ENCODE data around the gene MST1. TPM values are rescaled to one million over a fixed set of nuclear protein-coding genes. Genes with fewer than 3 reads are reported as not detected.

Gene MST1
- polyA plus RNA-seq, 4 donors, result 157 to 488 (median 335) TPM

GRCh38 chr3:49683162-49683561, 6.1 kb downstream of the MST1 start:
- no peak overlapping the region for H3K27ac ChIP-seq (ENCODE audit: low read depth in 1 of 3, low read length in 2 of 3)
- peaks cover 6 to 73% (median 23%) of the 10 kb centered on the region in 3 donors for H3K36me3 ChIP-seq (ENCODE audit: control insufficient read depth in 3 of 3, insufficient read depth in 2 of 3, low read depth in 1 of 3, low read length in 3 of 3)
- H3K9me3 ChIP-seq (ENCODE audit: control insufficient read depth in 2 of 2, insufficient read depth in 1 of 2, low read depth in 1 of 2, low read length in 1 of 2), result no peaks in the 10 kb centered on the region
- no peak overlapping the region for H3K4me3 ChIP-seq (ENCODE audit: low read depth in 1 of 3, low read length in 3 of 3)
- no peaks in the 10 kb centered on the region for H3K27me3 ChIP-seq (ENCODE audit: control insufficient read depth in 3 of 3, insufficient read depth in 3 of 3, low read length in 3 of 3)
- DNase-seq (no peak), FAIRE-seq (no peak)
- 87 to 99% (median 93%) methylated on average over 6 of the region's 6 CpGs for WGBS, 3 donors
- peaks cover 0 to 10% (median 0%) of the 10 kb centered on the region in 3 donors for H3K4me1 ChIP-seq (ENCODE audit: control insufficient read depth in 3 of 3, insufficient read depth in 2 of 3, low read depth in 1 of 3, low read length in 2 of 3)

- WGBS, 3 donors, result 89 to 90% (median 89%) methylated on average over 4 of the region's 4 CpGs
- Histone ChIP-seq H3K36me3 (ENCODE audit: control insufficient read depth in 3 of 3, insufficient read depth in 2 of 3, low read depth in 1 of 3, low read length in 3 of 3) (peaks cover 6 to 88% (median 33%) of the 10 kb centered on the region in 3 donors), H3K4me1 (ENCODE audit: control insufficient read depth in 3 of 3, insufficient read depth in 2 of 3, low read depth in 1 of 3, low read length in 2 of 3) (no peaks in the 10 kb centered on the region), H3K27me3 (ENCODE audit: control insufficient read depth in 3 of 3, insufficient read depth in 3 of 3, low read length in 3 of 3) (no peaks in the 10 kb centered on the region), H3K27ac (ENCODE audit: low read depth in 1 of 3, low read length in 2 of 3) (no peak overlapping the region), H3K4me3 (ENCODE audit: low read depth in 1 of 3, low read length in 3 of 3) (no peak overlapping the region), H3K9me3 (ENCODE audit: control insufficient read depth in 2 of 2, insufficient read depth in 1 of 2, low read depth in 1 of 2, low read length in 1 of 2) (no peaks in the 10 kb centered on the region)
- DNase-seq, result no peak
- no peak for FAIRE-seq
Measured at GRCh38 chr3:49681543-49681942, 7.7 kb downstream of the MST1 start.

- no peak for FAIRE-seq
Measured at GRCh38 chr3:49681232-49681522, 8.1 kb downstream of the MST1 start.

GRCh38 chr3:49680493-49681231, 8.6 kb downstream of the MST1 start:
- H3K9me3 ChIP-seq (ENCODE audit: control insufficient read depth in 2 of 2, insufficient read depth in 1 of 2, low read depth in 1 of 2, low read length in 1 of 2), result no peaks in the 10 kb centered on the region
- no peaks in the 10 kb centered on the region for H3K4me1 ChIP-seq (ENCODE audit: control insufficient read depth in 3 of 3, insufficient read depth in 2 of 3, low read depth in 1 of 3, low read length in 2 of 3)
- no peak overlapping the region for H3K27ac ChIP-seq (ENCODE audit: low read depth in 1 of 3, low read length in 2 of 3)
- no peak for DNase-seq
- 84 to 94% (median 92%) methylated on average over 7 of the region's 7 CpGs for WGBS, 3 donors
- FAIRE-seq, result no peak
- no peaks in the 10 kb centered on the region for H3K27me3 ChIP-seq (ENCODE audit: control insufficient read depth in 3 of 3, insufficient read depth in 3 of 3, low read length in 3 of 3)
- no peak overlapping the region for H3K4me3 ChIP-seq (ENCODE audit: low read depth in 1 of 3, low read length in 3 of 3)
- H3K36me3 ChIP-seq (ENCODE audit: control insufficient read depth in 3 of 3, insufficient read depth in 2 of 3, low read depth in 1 of 3, low read length in 3 of 3), result peaks cover 6 to 97% (median 34%) of the 10 kb centered on the region in 3 donors

More at GRCh38 chr3:49681232-49681522, 8.1 kb downstream of the MST1 start:
- H3K27me3 ChIP-seq (ENCODE audit: control insufficient read depth in 3 of 3, insufficient read depth in 3 of 3, low read length in 3 of 3), result no peaks in the 10 kb centered on the region
- no peak for DNase-seq
- no peaks in the 10 kb centered on the region for H3K9me3 ChIP-seq (ENCODE audit: control insufficient read depth in 2 of 2, insufficient read depth in 1 of 2, low read depth in 1 of 2, low read length in 1 of 2)
- no peak overlapping the region for H3K4me3 ChIP-seq (ENCODE audit: low read depth in 1 of 3, low read length in 3 of 3)
- peaks cover 6 to 92% (median 34%) of the 10 kb centered on the region in 3 donors for H3K36me3 ChIP-seq (ENCODE audit: control insufficient read depth in 3 of 3, insufficient read depth in 2 of 3, low read depth in 1 of 3, low read length in 3 of 3)
- WGBS, 3 donors, result 93 to 98% (median 95%) methylated on average over 2 of the region's 2 CpGs
- H3K4me1 ChIP-seq (ENCODE audit: control insufficient read depth in 3 of 3, insufficient read depth in 2 of 3, low read depth in 1 of 3, low read length in 2 of 3), result no peaks in the 10 kb centered on the region
- no peak overlapping the region for H3K27ac ChIP-seq (ENCODE audit: low read depth in 1 of 3, low read length in 2 of 3)

- peaks cover 3 to 14% (median 9%) of the 10 kb centered on the region in 3 donors for H3K4me1 ChIP-seq (ENCODE audit: control insufficient read depth in 3 of 3, insufficient read depth in 2 of 3, low read depth in 1 of 3, low read length in 2 of 3)
- no peak for FAIRE-seq
- no peak overlapping the region for H3K27ac ChIP-seq (ENCODE audit: low read depth in 1 of 3, low read length in 2 of 3)
- DNase-seq, result no peak
- no peaks in the 10 kb centered on the region for H3K27me3 ChIP-seq (ENCODE audit: control insufficient read depth in 3 of 3, insufficient read depth in 3 of 3, low read length in 3 of 3)
- WGBS, 3 donors, result 92 to 94% (median 92%) methylated on average over 11 of the region's 11 CpGs
- peaks cover 0 to 59% (median 22%) of the 10 kb centered on the region in 3 donors for H3K36me3 ChIP-seq (ENCODE audit: control insufficient read depth in 3 of 3, insufficient read depth in 2 of 3, low read depth in 1 of 3, low read length in 3 of 3)
- no peak overlapping the region for H3K4me3 ChIP-seq (ENCODE audit: low read depth in 1 of 3, low read length in 3 of 3)
- H3K9me3 ChIP-seq (ENCODE audit: control insufficient read depth in 2 of 2, insufficient read depth in 1 of 2, low read depth in 1 of 2, low read length in 1 of 2), result no peaks in the 10 kb centered on the region
Measured at GRCh38 chr3:49675912-49676311, 13.4 kb downstream of the MST1 start.

GRCh38 chr3:49674497-49674983, 14.7 kb downstream of the MST1 start:
- 1 to 6% (median 5%) methylated on average over 30 to 34 of the region's 34 CpGs for WGBS, 3 donors
- Histone ChIP-seq H3K36me3 (ENCODE audit: control insufficient read depth in 3 of 3, insufficient read depth in 2 of 3, low read depth in 1 of 3, low read length in 3 of 3) (peaks cover 0 to 47% (median 15%) of the 10 kb centered on the region in 3 donors), H3K27ac (ENCODE audit: low read depth in 1 of 3, low read length in 2 of 3) (peak overlapping the region; percentile 61 to 96 (median 94)), H3K4me3 (ENCODE audit: low read depth in 1 of 3, low read length in 3 of 3) (peak overlapping the region; percentile 76 to 91 (median 78)), H3K27me3 (ENCODE audit: control insufficient read depth in 3 of 3, insufficient read depth in 3 of 3, low read length in 3 of 3) (no peaks in the 10 kb centered on the region), H3K4me1 (ENCODE audit: control insufficient read depth in 3 of 3, insufficient read depth in 2 of 3, low read depth in 1 of 3, low read length in 2 of 3) (peaks cover 3 to 14% (median 9%) of the 10 kb centered on the region in 3 donors), H3K9me3 (ENCODE audit: control insufficient read depth in 2 of 2, insufficient read depth in 1 of 2, low read depth in 1 of 2, low read length in 1 of 2) (no peaks in the 10 kb centered on the region)
- no peak for DNase-seq
- FAIRE-seq, result no peak

- Histone ChIP-seq H3K36me3 (ENCODE audit: control insufficient read depth in 3 of 3, insufficient read depth in 2 of 3, low read depth in 1 of 3, low read length in 3 of 3) (peaks cover 0 to 41% (median 11%) of the 10 kb centered on the region in 3 donors), H3K4me3 (ENCODE audit: low read depth in 1 of 3, low read length in 3 of 3) (peak within 1 kb of the TSS; percentile 76 to 91 (median 78)), H3K27me3 (ENCODE audit: control insufficient read depth in 3 of 3, insufficient read depth in 3 of 3, low read length in 3 of 3) (no peaks in the 10 kb centered on the region), H3K27ac (ENCODE audit: low read depth in 1 of 3, low read length in 2 of 3) (peak within 1 kb of the TSS; percentile 93 to 96 (median 94)), H3K9me3 (ENCODE audit: control insufficient read depth in 2 of 2, insufficient read depth in 1 of 2, low read depth in 1 of 2, low read length in 1 of 2) (no peaks in the 10 kb centered on the region), H3K4me1 (ENCODE audit: control insufficient read depth in 3 of 3, insufficient read depth in 2 of 3, low read depth in 1 of 3, low read length in 2 of 3) (peaks cover 3 to 14% (median 9%) of the 10 kb centered on the region in 3 donors)
- no peak for FAIRE-seq
- 0 to 1% (median 1%) methylated on average over 53 to 71 of the region's 71 CpGs for WGBS, 3 donors
- peak; percentile 99 for DNase-seq
Measured at GRCh38 chr3:49673715-49674496, 15.4 kb downstream of the MST1 start, which contains the start of gene APEH. APEH (plus strand) TSS chr3:49674351; CDS start chr3:49674402, 51 bp downstream.

- 15 to 19% (median 16%) methylated on average over 13 to 17 of the region's 17 CpGs for WGBS, 3 donors
- H3K27ac ChIP-seq (ENCODE audit: low read depth in 1 of 3, low read length in 2 of 3), result peak overlapping the region; percentile 93 to 96 (median 94)
- H3K4me3 ChIP-seq (ENCODE audit: low read depth in 1 of 3, low read length in 3 of 3), result peak overlapping the region; percentile 43 to 78 (median 76)
- H3K9me3 ChIP-seq (ENCODE audit: control insufficient read depth in 2 of 2, insufficient read depth in 1 of 2, low read depth in 1 of 2, low read length in 1 of 2), result no peaks in the 10 kb centered on the region
- H3K36me3 ChIP-seq (ENCODE audit: control insufficient read depth in 3 of 3, insufficient read depth in 2 of 3, low read depth in 1 of 3, low read length in 3 of 3), result peaks cover 0 to 34% (median 11%) of the 10 kb centered on the region in 3 donors
- peak in 1 of 2 donors; percentile 58 for DNase-seq
- H3K4me1 ChIP-seq (ENCODE audit: control insufficient read depth in 3 of 3, insufficient read depth in 2 of 3, low read depth in 1 of 3, low read length in 2 of 3), result peaks cover 3 to 18% (median 9%) of the 10 kb centered on the region in 3 donors
- no peaks in the 10 kb centered on the region for H3K27me3 ChIP-seq (ENCODE audit: control insufficient read depth in 3 of 3, insufficient read depth in 3 of 3, low read length in 3 of 3)
- FAIRE-seq, result no peak
Measured at GRCh38 chr3:49673121-49673714, 16.1 kb downstream of the MST1 start.

Measured in small intestine (tissue), 7 donors.